DOHH2 (cell line): ENCODE results near the gene VARS2.

Experiments used
- H3F3A ChIP-seq: fragments of 200-600 bp; sonication (generic), shearing (Covaris generic); 2 replicates; pipeline ENCODE4 v1.6.0; 2016; ENCODE audit warnings: antibody characterized with exemption, mild to moderate bottlenecking; ENCODE audit not compliant: control insufficient read depth, insufficient read depth
- H3K27ac ChIP-seq: fragments of 200-600 bp; sonication (generic); 2 replicates; pipeline ENCODE4 v1.5.1; 2014; ENCODE audit warnings: low read depth, mild to moderate bottlenecking, low read length, moderate library complexity
- H3K27me3 ChIP-seq: fragments of 200-600 bp; sonication (generic); 2 replicates; pipeline ENCODE4 v1.6.1; 2014; ENCODE audit warnings: mild to moderate bottlenecking, low read length, mixed read lengths; ENCODE audit not compliant: control insufficient read depth
- H3K36me3 ChIP-seq: fragments of 200-600 bp; sonication (generic); 2 replicates; pipeline ENCODE4 v1.6.1; 2014; ENCODE audit warnings: mild to moderate bottlenecking, low read length, moderate library complexity, mixed read lengths; ENCODE audit not compliant: control insufficient read depth
- H3K4me1 ChIP-seq: fragments of 200-600 bp; sonication (generic); 2 replicates; pipeline ENCODE4 v1.6.1; 2014; ENCODE audit warnings: mild to moderate bottlenecking, low read length, mixed read lengths; ENCODE audit not compliant: control insufficient read depth
- H3K4me2 ChIP-seq: fragments of 200-600 bp; sonication (generic); 2 replicates; pipeline ENCODE4 v1.6.0; 2014; ENCODE audit warnings: mild to moderate bottlenecking, low read length, moderate library complexity
- H3K4me3 ChIP-seq: fragments of 200-600 bp; sonication (generic); 2 replicates; pipeline ENCODE4 v1.5.1; 2014; ENCODE audit warnings: mild to moderate bottlenecking, low read length, mixed read lengths
- H3K79me2 ChIP-seq: fragments of 200-600 bp; sonication (generic); 2 replicates; pipeline ENCODE4 v1.6.1; 2014; ENCODE audit warnings: mild to moderate bottlenecking, low read length, mixed read lengths; ENCODE audit not compliant: control insufficient read depth
- H3K9me2 ChIP-seq: fragments of 200-600 bp; sonication (generic); replicated peaks from 2 replicates; pipeline ENCODE4 v1.6.1; 2014; ENCODE audit warnings: mild to moderate bottlenecking, low read length, mixed read lengths; ENCODE audit not compliant: control insufficient read depth
- H3K9me3 ChIP-seq: fragments of 200-600 bp; sonication (generic); 2 replicates; pipeline ENCODE4 v1.6.1; 2014; ENCODE audit warnings: antibody characterized with exemption, low read length, mixed read lengths; ENCODE audit not compliant: control insufficient read depth, insufficient read depth
- H4K20me1 ChIP-seq: fragments of 200-600 bp; sonication (generic); 2 replicates; pipeline ENCODE4 v1.6.0; 2014; ENCODE audit warnings: low read depth, mild to moderate bottlenecking, antibody characterized with exemption, low read length, moderate library complexity; ENCODE audit not compliant: control insufficient read depth, insufficient read depth
- EZH2phosphoT487 ChIP-seq: fragments of 200-600 bp; sonication (generic); IDR thresholded peaks from 2 replicates; pipeline ENCODE4 v1.6.1; 2017; ENCODE audit warnings: borderline replicate concordance, mild to moderate bottlenecking, antibody characterized with exemption, low read length, moderate library complexity, mixed read lengths
- TF ChIP-seq, protein P1 (sequence below): fragments of 200-600 bp; sonication (generic); IDR thresholded peaks from one replicate; pipeline ENCODE4 v1.5.1; 2014; ENCODE audit warnings: antibody characterized with exemption, mild to moderate bottlenecking, low read depth, low read length; ENCODE audit not compliant: poor library complexity, severe bottlenecking

Gene VARS2

DNA sequence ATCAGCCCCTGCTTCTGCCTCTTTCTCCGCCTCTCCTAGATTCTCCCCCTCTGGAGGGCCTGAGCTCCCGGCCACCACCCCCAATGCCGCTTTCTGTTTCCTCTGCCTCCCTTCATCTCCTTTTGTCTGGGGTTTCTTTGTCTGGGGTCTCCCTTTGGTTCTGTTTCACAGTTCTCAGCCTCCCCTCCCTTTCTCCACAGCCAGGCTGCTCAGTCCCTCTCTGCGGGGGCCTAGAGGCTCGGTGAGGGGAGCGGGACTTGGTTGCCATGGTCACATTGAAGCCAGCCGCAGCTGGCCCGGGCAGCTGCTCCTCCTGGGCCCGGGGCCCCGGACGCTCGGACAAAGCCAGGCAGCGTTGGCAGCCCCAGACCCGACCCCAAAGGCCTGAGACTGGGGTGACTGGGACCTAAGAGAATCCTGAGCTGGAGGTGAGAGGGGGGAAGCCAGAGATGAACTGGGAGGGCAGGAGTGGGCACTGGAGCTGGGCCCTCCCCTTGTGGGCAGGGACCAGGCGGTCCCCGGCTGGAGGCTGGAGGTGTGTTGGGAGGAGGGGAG, 33.3 kb upstream of the VARS2 start:
- Histone ChIP-seq H3K36me3 (no peaks in the 10 kb centered on the region), H4K20me1 (peaks cover 4% of the 10 kb centered on the region; the same call in 1 of the 2 replicates), H3K4me3 (no peak overlapping the region), H3K27me3 (no peaks in the 10 kb centered on the region), H3K9me2 (no peaks in the 10 kb centered on the region), H3F3A (peaks cover 10% of the 10 kb centered on the region), H3K27ac (no peak overlapping the region), H3K4me2 (no peak overlapping the region), H3K4me1 (peaks cover 57% of the 10 kb centered on the region), H3K9me3 (no peaks in the 10 kb centered on the region), H3K79me2 (peaks cover 9% of the 10 kb centered on the region)
- TF ChIP-seq, protein P1, sequence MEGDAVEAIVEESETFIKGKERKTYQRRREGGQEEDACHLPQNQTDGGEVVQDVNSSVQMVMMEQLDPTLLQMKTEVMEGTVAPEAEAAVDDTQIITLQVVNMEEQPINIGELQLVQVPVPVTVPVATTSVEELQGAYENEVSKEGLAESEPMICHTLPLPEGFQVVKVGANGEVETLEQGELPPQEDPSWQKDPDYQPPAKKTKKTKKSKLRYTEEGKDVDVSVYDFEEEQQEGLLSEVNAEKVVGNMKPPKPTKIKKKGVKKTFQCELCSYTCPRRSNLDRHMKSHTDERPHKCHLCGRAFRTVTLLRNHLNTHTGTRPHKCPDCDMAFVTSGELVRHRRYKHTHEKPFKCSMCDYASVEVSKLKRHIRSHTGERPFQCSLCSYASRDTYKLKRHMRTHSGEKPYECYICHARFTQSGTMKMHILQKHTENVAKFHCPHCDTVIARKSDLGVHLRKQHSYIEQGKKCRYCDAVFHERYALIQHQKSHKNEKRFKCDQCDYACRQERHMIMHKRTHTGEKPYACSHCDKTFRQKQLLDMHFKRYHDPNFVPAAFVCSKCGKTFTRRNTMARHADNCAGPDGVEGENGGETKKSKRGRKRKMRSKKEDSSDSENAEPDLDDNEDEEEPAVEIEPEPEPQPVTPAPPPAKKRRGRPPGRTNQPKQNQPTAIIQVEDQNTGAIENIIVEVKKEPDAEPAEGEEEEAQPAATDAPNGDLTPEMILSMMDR = no peak
- no peak for TF ChIP-seq EZH2phosphoT487

DNA sequence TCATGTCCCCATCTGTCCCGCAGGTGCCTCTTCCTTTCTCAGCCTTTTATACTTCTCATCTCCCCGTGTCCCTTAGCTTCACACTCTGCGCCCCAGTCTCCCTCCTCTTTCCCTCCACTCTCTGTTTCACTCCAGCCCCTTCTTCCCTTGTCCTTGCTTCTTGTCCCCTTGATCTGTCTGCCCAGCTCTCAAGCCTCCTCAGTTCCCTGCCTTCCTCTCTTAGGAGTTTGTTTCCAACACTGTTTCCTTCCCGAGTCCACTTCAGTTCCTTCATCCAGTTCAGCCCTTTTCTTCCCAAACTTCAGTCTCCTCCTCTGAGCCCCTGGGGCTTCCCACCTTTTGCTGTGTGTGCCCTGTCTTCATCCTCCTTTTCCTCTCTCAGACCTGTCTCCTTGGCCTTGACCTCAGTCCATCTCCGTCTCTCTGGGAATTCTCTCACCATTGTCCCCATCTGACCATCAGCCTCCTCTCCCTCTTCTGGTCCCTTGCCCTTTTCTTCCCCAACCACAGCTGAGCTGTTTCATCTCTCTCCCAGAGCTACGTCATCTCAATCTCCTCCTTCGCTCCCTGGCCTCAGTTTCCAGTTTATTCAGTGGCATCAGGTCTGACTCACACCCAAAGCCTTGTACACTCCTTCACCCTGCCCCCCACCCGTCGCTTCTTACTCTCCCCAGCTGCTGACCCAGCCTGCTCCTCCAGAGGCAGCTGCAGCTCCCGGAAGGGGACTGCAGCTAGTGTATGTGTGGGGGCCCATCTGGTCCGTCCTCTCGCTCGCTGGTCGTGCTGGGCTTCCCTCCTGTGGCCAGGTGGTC, 32.4 kb upstream of the VARS2 start:
- peak overlapping the region; percentile 78 for H3K4me3 ChIP-seq
- TF ChIP-seq, protein P1 = no peak
- no peak for TF ChIP-seq EZH2phosphoT487
- H3K4me2 ChIP-seq = peak overlapping the region; percentile 98
- H3K9me3 ChIP-seq = no peaks in the 10 kb centered on the region
- H3K9me2 ChIP-seq = no peaks in the 10 kb centered on the region
- peaks cover 59% of the 10 kb centered on the region for H3K4me1 ChIP-seq
- H3K36me3 ChIP-seq = no peaks in the 10 kb centered on the region
- H3K79me2 ChIP-seq = peaks cover 18% of the 10 kb centered on the region
- H4K20me1 ChIP-seq = peaks cover 4% of the 10 kb centered on the region; the same call in 1 of the 2 replicates
- H3K27ac ChIP-seq = peak overlapping the region; percentile 97; the same call in 1 of the 2 replicates
- H3F3A ChIP-seq = peaks cover 10% of the 10 kb centered on the region
- H3K27me3 ChIP-seq = no peaks in the 10 kb centered on the region

DNA sequence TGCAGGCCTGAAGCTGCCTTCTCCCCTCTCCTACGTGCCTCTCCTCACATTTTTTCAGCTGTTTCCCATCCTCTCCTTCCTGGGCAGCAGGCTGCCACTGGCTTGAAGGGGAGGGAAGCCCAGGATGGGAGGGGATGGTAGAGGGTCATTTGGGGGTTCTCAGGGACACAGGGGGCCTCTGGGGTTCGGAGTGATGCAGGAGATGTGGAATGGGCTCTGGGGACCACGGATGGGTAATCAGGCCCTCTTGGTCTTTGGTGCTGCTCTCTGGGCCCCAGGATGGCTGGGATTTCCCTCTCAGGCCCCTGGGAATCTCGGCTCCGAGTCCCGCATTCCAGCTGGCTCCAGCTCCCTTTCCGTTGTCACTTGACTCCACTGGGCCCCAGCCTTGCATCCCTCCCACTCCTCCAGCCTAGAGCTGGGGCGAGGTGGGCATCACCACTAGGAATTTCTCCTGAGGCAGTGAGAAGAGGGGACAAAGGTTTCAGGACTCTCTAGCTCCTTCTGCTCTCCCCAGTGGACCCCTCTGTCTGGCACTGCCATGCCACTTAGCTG, 31.8 kb upstream of the VARS2 start:
- no peaks in the 10 kb centered on the region for H3K36me3 ChIP-seq
- H3F3A ChIP-seq = peaks cover 12% of the 10 kb centered on the region
- H3K4me1 ChIP-seq = peaks cover 62% of the 10 kb centered on the region
- peak overlapping the region; percentile 78 for H3K4me3 ChIP-seq
- TF ChIP-seq EZH2phosphoT487 = no peak
- TF ChIP-seq, protein P1 = no peak
- peaks cover 21% of the 10 kb centered on the region for H3K79me2 ChIP-seq
- peak overlapping the region; percentile 98 for H3K4me2 ChIP-seq
- H3K9me2 ChIP-seq = no peaks in the 10 kb centered on the region
- peak overlapping the region; percentile 97 for H3K27ac ChIP-seq
- no peaks in the 10 kb centered on the region for H3K27me3 ChIP-seq
- H4K20me1 ChIP-seq = peaks cover 4% of the 10 kb centered on the region; the same call in 1 of the 2 replicates
- no peaks in the 10 kb centered on the region for H3K9me3 ChIP-seq
